H9 (cell line): Measurements from ENCODE around the gene LRP5. TPM values are rescaled to one million over a fixed set of nuclear protein-coding genes. Genes with fewer than 3 reads are reported as not detected.

Experiments
- DNase-seq: peaks from one replicate; pipeline ENCODE4 v3.0.0-alpha.2; 2017
- H2AFZ ChIP-seq: one replicate; pipeline ENCODE4 v1.6.1; 2013; ENCODE audit warnings: mild to moderate bottlenecking, low read length, control low read depth, moderate library complexity
- H2AK5ac ChIP-seq: 2 replicates; pipeline ENCODE4 v1.6.1; 2013; ENCODE audit warnings: low read length, control low read depth, mixed read lengths; ENCODE audit not compliant: insufficient read length
- H2BK120ac ChIP-seq: one replicate; pipeline ENCODE4 v1.6.1; 2013; ENCODE audit warnings: low read depth, mild to moderate bottlenecking, low read length, control low read depth, inconsistent platforms; ENCODE audit not compliant: poor library complexity, severe bottlenecking
- H2BK12ac ChIP-seq: 2 replicates; pipeline ENCODE4 v1.6.1; 2013; ENCODE audit warnings: low read length, control low read depth, mixed read lengths, low read depth; ENCODE audit not compliant: insufficient read length
- H2BK15ac ChIP-seq: 2 replicates; pipeline ENCODE4 v1.6.1; 2013; ENCODE audit warnings: low read depth, low read length, control low read depth
- H2BK20ac ChIP-seq: one replicate; pipeline ENCODE4 v1.6.1; 2013; ENCODE audit warnings: low read depth, mild to moderate bottlenecking, low read length, control low read depth, inconsistent platforms; ENCODE audit not compliant: poor library complexity, severe bottlenecking
- H2BK5ac ChIP-seq: 2 replicates; pipeline ENCODE4 v1.6.1; 2013; ENCODE audit warnings: low read length, control low read depth, mixed read lengths; ENCODE audit not compliant: insufficient read length
- H3K14ac ChIP-seq: 2 replicates; pipeline ENCODE4 v1.6.1; 2013; ENCODE audit warnings: low read length, control low read depth; ENCODE audit not compliant: insufficient read depth
- H3K18ac ChIP-seq: 2 replicates; pipeline ENCODE4 v1.6.1; 2013; ENCODE audit warnings: low read depth, mild to moderate bottlenecking, mixed read lengths, low read length, control low read depth; ENCODE audit not compliant: insufficient read length
- H3K23ac ChIP-seq: 2 replicates; pipeline ENCODE4 v1.6.1; 2013; ENCODE audit warnings: low read length, control low read depth, mixed read lengths, low read depth; ENCODE audit not compliant: insufficient read length
- H3K23me2 ChIP-seq: 2 replicates; pipeline ENCODE4 v1.6.1; 2013; ENCODE audit warnings: low read depth, mild to moderate bottlenecking, mixed read lengths, low read length, control low read depth; ENCODE audit not compliant: insufficient read length, poor library complexity, severe bottlenecking
- H3K27ac ChIP-seq: 2 replicates; pipeline ENCODE4 v1.5.1; 2013; ENCODE audit warnings: low read length, control low read depth, mixed read lengths, low read depth; ENCODE audit not compliant: insufficient read length
- H3K27me3 ChIP-seq: 2 replicates; pipeline ENCODE4 v1.6.1; 2013; ENCODE audit warnings: low read length, control low read depth, inconsistent platforms; ENCODE audit not compliant: insufficient read depth
- H3K4ac ChIP-seq: 2 replicates; pipeline ENCODE4 v1.6.1; 2013; ENCODE audit warnings: low read depth, mild to moderate bottlenecking, control low read depth, inconsistent platforms, low read length, moderate library complexity
- H3K4me1 ChIP-seq: 2 replicates; pipeline ENCODE4 v1.6.1; 2013; ENCODE audit warnings: low read length, control low read depth, inconsistent platforms; ENCODE audit not compliant: insufficient read depth
- H3K4me2 ChIP-seq: 2 replicates; pipeline ENCODE4 v1.6.1; 2013; ENCODE audit warnings: low read length, control low read depth, mixed read lengths; ENCODE audit not compliant: insufficient read length, insufficient read depth
- H3K56ac ChIP-seq: 2 replicates; pipeline ENCODE4 v1.6.1; 2013; ENCODE audit warnings: low read depth, mild to moderate bottlenecking, mixed read lengths, low read length, control low read depth; ENCODE audit not compliant: insufficient read length
- H3K79me1 ChIP-seq: 2 replicates; pipeline ENCODE4 v1.6.1; 2013; ENCODE audit warnings: low read depth, mild to moderate bottlenecking, moderate library complexity, low read length, control low read depth, inconsistent platforms; ENCODE audit not compliant: insufficient read depth, poor library complexity, severe bottlenecking
- H3K79me2 ChIP-seq: 2 replicates; pipeline ENCODE4 v1.6.1; 2013; ENCODE audit warnings: low read length, control low read depth, inconsistent platforms; ENCODE audit not compliant: insufficient read depth
- H3K9ac ChIP-seq: 2 replicates; pipeline ENCODE4 v1.6.1; 2013; ENCODE audit warnings: low read length, control low read depth, mixed read lengths; ENCODE audit not compliant: insufficient read length; ENCODE audit errors: extremely low read depth
- H3K9me3 ChIP-seq: one replicate; pipeline ENCODE4 v1.6.1; 2013; ENCODE audit warnings: low read depth, low read length, inconsistent platforms; ENCODE audit not compliant: control insufficient read depth
- H3T11ph ChIP-seq: one replicate; pipeline ENCODE4 v1.6.1; 2013; ENCODE audit warnings: mild to moderate bottlenecking, low read length, control low read depth, inconsistent platforms
- H4K20me1 ChIP-seq: one replicate; pipeline ENCODE4 v1.6.1; 2013; ENCODE audit not compliant: control insufficient read depth, insufficient read length, insufficient read depth
- H4K5ac ChIP-seq: 2 replicates; pipeline ENCODE4 v1.6.1; 2013; ENCODE audit warnings: low read depth, mild to moderate bottlenecking, mixed read lengths, low read length, control low read depth; ENCODE audit not compliant: insufficient read length
- H4K8ac ChIP-seq: replicated peaks from 2 replicates; pipeline ENCODE4 v1.6.1; 2013; ENCODE audit warnings: low read length, control low read depth, mixed read lengths, low read depth; ENCODE audit not compliant: insufficient read length
- H4K91ac ChIP-seq: 2 replicates; pipeline ENCODE4 v1.6.1; 2013; ENCODE audit warnings: low read depth, mild to moderate bottlenecking, moderate library complexity, mixed read lengths, low read length, control low read depth; ENCODE audit not compliant: insufficient read length
- H3K27ac Mint-ChIP-seq, 3 experiments: 2 replicates in 2 of 3; 3 replicates in 1 of 3; pipeline ENCODE4 v1.8.0; 2020 to 2021; ENCODE audit warnings: mixed read lengths in 3 of 3, mild to moderate bottlenecking in 1 of 3, moderate library complexity in 1 of 3
- H3K27me3 Mint-ChIP-seq: 2 replicates; pipeline ENCODE4 v1.8.0; 2021; ENCODE audit warnings: low read depth, mild to moderate bottlenecking, moderate library complexity, mixed read lengths
- H3K36me3 Mint-ChIP-seq, 3 experiments: 2 replicates in 2 of 3; 3 replicates in 1 of 3; pipeline ENCODE4 v1.8.0; 2020 to 2021; ENCODE audit warnings: low read depth in 3 of 3, mixed read lengths in 3 of 3; ENCODE audit not compliant: insufficient read depth in 1 of 3
- H3K4me1 Mint-ChIP-seq, 2 experiments: 2 replicates each; pipeline ENCODE4 v1.8.0; 2020; ENCODE audit warnings: mixed read lengths in 2 of 2
- H3K4me3 Mint-ChIP-seq, 2 experiments: 2 replicates in 1 of 2; 3 replicates in 1 of 2; pipeline ENCODE4 v1.8.0; 2020 to 2021; ENCODE audit warnings: mild to moderate bottlenecking in 2 of 2, mixed read lengths in 2 of 2, moderate library complexity in 1 of 2
- H3K9me3 Mint-ChIP-seq, 2 experiments: 2 replicates in 1 of 2; 3 replicates in 1 of 2; pipeline ENCODE4 v1.8.0; 2020; ENCODE audit warnings: mild to moderate bottlenecking in 2 of 2, mixed read lengths in 2 of 2, moderate library complexity in 1 of 2
- WGBS: extraction: QIAGEN DNeasy Blood & Tissue Kit; methylation state at CpG from one replicate; pipeline ENCODE4 v1.1.7; 2013; ENCODE audit warnings: missing lambda C conversion rate, low lambda C conversion rate, mixed read lengths; ENCODE audit not compliant: insufficient read length; ENCODE audit errors: extremely low coverage; 5-methylcytosine and 5-hydroxymethylcytosine counted together
- total RNA-seq: library from RNA; stranded (reverse); gene quantifications from 2 replicates; pipeline ENCODE4 v1.2.1, GENCODE V29; 2021
- TF ChIP-seq, protein P1 (sequence below): fragments of 200-600 bp; sonication (generic); conservative IDR thresholded peaks from 3 replicates; pipeline ENCODE4 v1.8.0; 2021; ENCODE audit warnings: antibody characterized with exemption, mild to moderate bottlenecking

The LRP5 gene
- total RNA-seq, 1 experiment from 2014 or later: 38.4 TPM

DNA sequence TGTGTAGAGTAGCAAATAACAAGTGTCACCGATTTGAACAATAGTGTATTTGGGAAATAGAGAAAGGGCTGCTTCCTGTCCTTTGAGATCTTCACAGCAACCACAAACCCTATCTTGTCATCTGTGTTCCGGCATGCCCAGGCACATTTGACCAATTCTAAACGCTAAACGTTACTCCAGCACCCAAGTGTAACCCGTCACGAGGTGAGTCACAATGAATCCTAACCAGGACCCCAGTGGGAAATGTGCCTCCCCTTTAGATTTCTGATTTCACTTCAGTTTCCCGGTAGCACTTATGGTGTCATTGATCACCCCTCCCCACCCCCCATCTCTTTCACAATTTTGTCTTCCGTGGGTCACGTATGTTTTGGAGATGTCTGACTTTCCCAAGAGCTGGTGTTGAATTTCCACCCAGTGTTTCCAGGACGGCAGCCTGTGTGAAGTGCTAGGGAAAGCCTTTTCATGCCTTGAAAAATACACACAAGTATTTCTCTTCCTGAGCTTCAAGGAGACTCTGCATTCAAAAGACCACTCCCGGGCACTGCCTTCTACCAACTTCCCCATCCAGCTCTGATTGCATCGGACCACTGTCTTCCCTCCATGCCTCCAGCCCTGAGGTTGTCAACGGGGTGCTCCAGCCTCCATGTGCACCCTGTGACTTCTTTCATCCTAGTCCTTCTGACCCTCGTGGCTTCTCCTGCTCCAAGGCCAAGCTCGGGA is 30.1 kb upstream of the LRP5 start:
- H3K27ac Mint-ChIP-seq: peak overlapping the region in 1 of 3 experiments; percentile 49; a peak in 1 of 7 replicates
- H3K27me3 Mint-ChIP-seq: peaks cover 4% of the 10 kb centered on the region

More for the DNA sequence above, 30.1 kb upstream of the LRP5 start:
- no CpG with 5 or more reads among the region's 15 CpGs for WGBS
- Mint-ChIP-seq H3K9me3 (peaks cover 4 to 6% of the 10 kb centered on the region in 2 experiments; a peak in 3 of 5 replicates), H3K36me3 (no peaks in the 10 kb centered on the region), H3K4me1 (peaks cover 3% of the 10 kb centered on the region in 2 experiments; a peak in 1 of 4 replicates), H3K4me3 (no peak overlapping the region)
- Histone ChIP-seq H2BK5ac (no peak overlapping the region), H2BK20ac (no peak overlapping the region), H4K8ac (no peak overlapping the region), H2BK15ac (no peak overlapping the region), H2AFZ (no peak overlapping the region), H3K9ac (no peak overlapping the region), H3K27me3 (no peaks in the 10 kb centered on the region), H3K23ac (no peak overlapping the region), H3K4ac (no peak overlapping the region), H3K79me1 (no peaks in the 10 kb centered on the region), H4K5ac (no peak overlapping the region), H3K27ac (no peak overlapping the region), H3K56ac (no peak overlapping the region), H2BK12ac (no peak overlapping the region), H3K9me3 (no peaks in the 10 kb centered on the region), H4K91ac (no peak overlapping the region), H3K79me2 (no peaks in the 10 kb centered on the region), H3T11ph (no peak overlapping the region), H3K4me2 (no peak overlapping the region), H4K20me1 (no peaks in the 10 kb centered on the region), H3K23me2 (no peaks in the 10 kb centered on the region), H2BK120ac (no peak overlapping the region), H2AK5ac (no peak overlapping the region), H3K18ac (no peak overlapping the region), H3K14ac (no peak overlapping the region; the same call in 1 of the 2 replicates), H3K4me1 (no peaks in the 10 kb centered on the region; the same call in 1 of the 2 replicates)
- DNase-seq: no peak
- TF ChIP-seq, protein P1, sequence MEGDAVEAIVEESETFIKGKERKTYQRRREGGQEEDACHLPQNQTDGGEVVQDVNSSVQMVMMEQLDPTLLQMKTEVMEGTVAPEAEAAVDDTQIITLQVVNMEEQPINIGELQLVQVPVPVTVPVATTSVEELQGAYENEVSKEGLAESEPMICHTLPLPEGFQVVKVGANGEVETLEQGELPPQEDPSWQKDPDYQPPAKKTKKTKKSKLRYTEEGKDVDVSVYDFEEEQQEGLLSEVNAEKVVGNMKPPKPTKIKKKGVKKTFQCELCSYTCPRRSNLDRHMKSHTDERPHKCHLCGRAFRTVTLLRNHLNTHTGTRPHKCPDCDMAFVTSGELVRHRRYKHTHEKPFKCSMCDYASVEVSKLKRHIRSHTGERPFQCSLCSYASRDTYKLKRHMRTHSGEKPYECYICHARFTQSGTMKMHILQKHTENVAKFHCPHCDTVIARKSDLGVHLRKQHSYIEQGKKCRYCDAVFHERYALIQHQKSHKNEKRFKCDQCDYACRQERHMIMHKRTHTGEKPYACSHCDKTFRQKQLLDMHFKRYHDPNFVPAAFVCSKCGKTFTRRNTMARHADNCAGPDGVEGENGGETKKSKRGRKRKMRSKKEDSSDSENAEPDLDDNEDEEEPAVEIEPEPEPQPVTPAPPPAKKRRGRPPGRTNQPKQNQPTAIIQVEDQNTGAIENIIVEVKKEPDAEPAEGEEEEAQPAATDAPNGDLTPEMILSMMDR: no peak
